ENCODE results near the gene DSG3.
"Not testable (repeated sequence)": the region's sequence is repeated elsewhere in the genome, so short reads cannot be mapped to it uniquely, and the experiment has no call there.

DSG3 gene

DNA sequence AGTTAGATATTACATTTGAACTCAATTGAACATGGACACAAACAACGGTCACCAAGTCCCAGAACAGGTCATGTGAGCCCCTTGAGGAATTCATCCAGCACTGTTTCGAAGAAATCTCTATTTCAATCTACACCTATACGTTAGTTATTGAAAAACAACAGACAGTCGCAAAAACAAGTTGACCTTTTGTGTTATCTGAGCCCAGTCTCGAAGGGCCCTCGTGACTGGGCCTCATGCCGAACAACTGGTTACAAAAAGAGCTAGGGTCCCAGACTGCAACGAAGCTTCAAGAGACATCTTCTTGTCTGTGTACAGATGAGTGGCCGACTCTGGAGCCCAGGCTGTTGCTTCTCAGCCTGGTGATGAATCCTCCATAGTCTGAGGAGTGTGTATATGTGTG, 45.1 kb downstream of the DSG3 start:
- Histone ChIP-seq H3K4me1 (ENCODE audit: control insufficient read depth in 1 of 2, insufficient read depth in 2 of 2, low read length in 2 of 2) (peaks cover 4 to 5% of the 10 kb centered on the region in 2 experiments), H2AK5ac (ENCODE audit: low read length) (no peak overlapping the region), H3K4me2 (ENCODE audit: low read length) (no peak overlapping the region), H3K4ac (ENCODE audit: low read depth, low read length) (no peak overlapping the region), H2AFZ (ENCODE audit: insufficient read depth, low read length, poor library complexity) (no peak overlapping the region), H3K18ac (ENCODE audit: low read length) (no peak overlapping the region), H3K9ac (ENCODE audit: low read length) (no peak overlapping the region), H3K79me2 (ENCODE audit: control insufficient read depth, insufficient read depth, low read length, poor library complexity) (no peaks in the 10 kb centered on the region), H3K4me3 (ENCODE audit: low read depth, low read length) (no peak overlapping the region), H3K9me3 (ENCODE audit: insufficient read depth, low read depth, low read length) (no peaks in the 10 kb centered on the region), H2BK5ac (ENCODE audit: low read depth, low read length, poor library complexity) (no peak overlapping the region), H4K8ac (ENCODE audit: low read depth, low read length) (no peak overlapping the region), H3K27ac (ENCODE audit: low read depth, low read length) (no peak overlapping the region), H3K14ac (ENCODE audit: low read length) (no peak overlapping the region), H2BK12ac (ENCODE audit: low read length) (no peak overlapping the region), H4K12ac (ENCODE audit: low read depth, low read length) (no peak overlapping the region), H2BK120ac (ENCODE audit: insufficient read depth, low read length, poor library complexity) (no peak overlapping the region), H3K23ac (ENCODE audit: low read length) (no peak overlapping the region), H4K91ac (ENCODE audit: low read depth, low read length) (no peak overlapping the region), H3K27me3 (ENCODE audit: insufficient read depth, low read length) (no peaks in the 10 kb centered on the region), H3K36me3 (ENCODE audit: control insufficient read depth in 1 of 2, insufficient read depth in 2 of 2, low read length in 2 of 2) (no peaks in the 10 kb centered on the region), H3K79me1 (ENCODE audit: low read length) (peaks cover 8% of the 10 kb centered on the region)
- no CpG with 5 or more reads among the region's 9 CpGs for WGBS (ENCODE audit: extremely low coverage, insufficient coverage, insufficient read length)
- no peak for DNase-seq

DNA sequence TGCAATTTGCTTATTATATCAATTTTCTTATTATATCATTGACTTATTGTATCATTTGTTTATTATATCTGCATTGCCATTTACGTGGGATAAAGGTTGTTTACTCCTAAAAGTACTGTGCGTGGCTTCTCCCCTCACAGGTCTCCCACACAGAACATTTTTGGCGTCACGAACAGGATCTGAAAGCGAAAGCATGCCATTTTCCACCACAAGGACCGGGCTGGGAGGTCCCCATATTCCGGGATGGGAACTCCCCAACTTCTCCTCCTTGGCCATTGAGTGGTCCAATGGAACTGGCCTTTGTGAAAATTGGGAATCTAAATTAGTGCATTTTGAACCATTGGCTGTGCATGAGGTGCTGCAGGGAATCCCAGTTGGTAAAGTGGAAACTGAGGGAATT, 45.6 kb downstream of the DSG3 start:
- H4K8ac ChIP-seq (ENCODE audit: low read depth, low read length): no peak overlapping the region
- no CpG with 5 or more reads among the region's 7 CpGs for WGBS (ENCODE audit: extremely low coverage, insufficient coverage, insufficient read length)

DNA sequence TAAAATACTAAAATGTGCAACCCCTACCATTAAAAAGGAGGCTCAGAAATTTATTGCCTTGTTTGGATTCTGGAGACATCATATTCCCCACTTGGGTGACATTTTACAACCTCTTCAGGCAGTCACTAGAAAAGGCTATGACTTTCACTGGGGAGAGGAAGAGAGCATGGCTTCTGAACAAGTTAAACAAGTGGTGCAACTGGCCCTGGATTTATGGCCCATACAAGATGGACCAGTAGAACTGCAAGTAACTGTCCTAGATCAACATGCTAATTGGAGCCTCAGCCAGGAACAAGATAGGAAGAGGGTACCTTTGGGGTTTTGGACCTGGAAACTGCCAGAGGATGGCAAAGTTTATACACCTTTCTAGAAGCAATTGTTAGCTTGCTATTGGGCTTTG, 46.4 kb downstream of the DSG3 start:
- no peak overlapping the region for H2AK5ac ChIP-seq (ENCODE audit: low read length)
- H3K27ac ChIP-seq (ENCODE audit: low read depth, low read length): no peak overlapping the region
- H4K8ac ChIP-seq (ENCODE audit: low read depth, low read length): no peak overlapping the region
- peaks cover 2% of the 10 kb centered on the region for H3K9me3 ChIP-seq (ENCODE audit: insufficient read depth, low read depth, low read length)
- H2AFZ ChIP-seq (ENCODE audit: insufficient read depth, low read length, poor library complexity): no peak overlapping the region
- H3K36me3 ChIP-seq (ENCODE audit: control insufficient read depth in 1 of 2, insufficient read depth in 2 of 2, low read length in 2 of 2): no peaks in the 10 kb centered on the region
- H4K12ac ChIP-seq (ENCODE audit: low read depth, low read length): no peak overlapping the region
- H3K4ac ChIP-seq (ENCODE audit: low read depth, low read length): no peak overlapping the region
- H3K27me3 ChIP-seq (ENCODE audit: insufficient read depth, low read length): no peaks in the 10 kb centered on the region
- no peak overlapping the region for H3K9ac ChIP-seq (ENCODE audit: low read length)
- H2BK120ac ChIP-seq (ENCODE audit: insufficient read depth, low read length, poor library complexity): no peak overlapping the region
- H2BK5ac ChIP-seq (ENCODE audit: low read depth, low read length, poor library complexity): no peak overlapping the region
- no peaks in the 10 kb centered on the region for H3K4me1 ChIP-seq (ENCODE audit: control insufficient read depth in 1 of 2, insufficient read depth in 2 of 2, low read length in 2 of 2)
- H3K4me3 ChIP-seq (ENCODE audit: low read depth, low read length): no peak overlapping the region
- DNase-seq: no peak
- H3K79me2 ChIP-seq (ENCODE audit: control insufficient read depth, insufficient read depth, low read length, poor library complexity): peaks cover 5% of the 10 kb centered on the region
- H3K18ac ChIP-seq (ENCODE audit: low read length): no peak overlapping the region
- H3K23ac ChIP-seq (ENCODE audit: low read length): no peak overlapping the region
- peaks cover 12% of the 10 kb centered on the region for H3K79me1 ChIP-seq (ENCODE audit: low read length)
- H3K4me2 ChIP-seq (ENCODE audit: low read length): no peak overlapping the region
- no peak overlapping the region for H4K91ac ChIP-seq (ENCODE audit: low read depth, low read length)
- H2BK12ac ChIP-seq (ENCODE audit: low read length): no peak overlapping the region
- H3K14ac ChIP-seq (ENCODE audit: low read length): no peak overlapping the region

More for the DNA sequence above, 45.6 kb downstream of the DSG3 start:
- Histone ChIP-seq H2AK5ac (ENCODE audit: low read length) (no peak overlapping the region), H3K18ac (ENCODE audit: low read length) (no peak overlapping the region), H2AFZ (ENCODE audit: insufficient read depth, low read length, poor library complexity) (no peak overlapping the region), H3K79me1 (ENCODE audit: low read length) (peaks cover 7% of the 10 kb centered on the region), H4K12ac (ENCODE audit: low read depth, low read length) (no peak overlapping the region), H3K23ac (ENCODE audit: low read length) (no peak overlapping the region), H3K4ac (ENCODE audit: low read depth, low read length) (no peak overlapping the region), H2BK5ac (ENCODE audit: low read depth, low read length, poor library complexity) (no peak overlapping the region), H3K14ac (ENCODE audit: low read length) (no peak overlapping the region), H3K4me2 (ENCODE audit: low read length) (no peak overlapping the region), H3K36me3 (ENCODE audit: control insufficient read depth in 1 of 2, insufficient read depth in 2 of 2, low read length in 2 of 2) (no peaks in the 10 kb centered on the region), H3K9me3 (ENCODE audit: insufficient read depth, low read depth, low read length) (peaks cover under 1% of the 10 kb centered on the region), H3K27me3 (ENCODE audit: insufficient read depth, low read length) (no peaks in the 10 kb centered on the region), H2BK12ac (ENCODE audit: low read length) (no peak overlapping the region), H3K9ac (ENCODE audit: low read length) (peak overlapping the region; percentile 45), H3K4me1 (ENCODE audit: control insufficient read depth in 1 of 2, insufficient read depth in 2 of 2, low read length in 2 of 2) (no peaks in the 10 kb centered on the region), H4K91ac (ENCODE audit: low read depth, low read length) (no peak overlapping the region), H3K27ac (ENCODE audit: low read depth, low read length) (no peak overlapping the region), H2BK120ac (ENCODE audit: insufficient read depth, low read length, poor library complexity) (no peak overlapping the region), H3K79me2 (ENCODE audit: control insufficient read depth, insufficient read depth, low read length, poor library complexity) (peaks cover 2% of the 10 kb centered on the region), H3K4me3 (ENCODE audit: low read depth, low read length) (no peak overlapping the region)
- DNase-seq: no peak

DNA sequence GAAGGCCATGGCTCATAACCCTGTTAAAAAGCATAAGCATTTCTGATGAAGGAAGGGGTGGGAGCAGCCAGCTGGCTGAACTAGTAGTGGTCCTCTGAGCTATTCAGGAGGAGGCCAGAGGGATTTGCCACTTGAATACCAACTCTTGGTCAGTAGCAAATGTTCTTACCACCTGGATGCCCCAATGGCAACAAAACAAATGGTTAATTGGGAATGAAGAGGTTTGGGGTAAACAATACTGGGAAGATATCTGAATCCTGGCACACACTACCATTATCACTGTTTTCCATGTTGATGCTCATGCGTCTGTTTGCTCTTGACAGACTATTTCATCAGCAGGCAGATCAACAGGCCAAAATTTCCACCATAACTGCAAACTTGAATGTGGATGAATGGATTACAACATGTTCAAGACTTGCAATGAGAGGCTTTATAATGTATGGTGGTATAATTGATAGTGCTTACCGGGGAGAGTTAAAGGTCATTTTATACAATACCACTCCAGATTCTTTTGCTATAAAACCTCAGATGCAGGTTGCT, 47.2 kb downstream of the DSG3 start:
- H3K79me2 ChIP-seq (ENCODE audit: control insufficient read depth, insufficient read depth, low read length, poor library complexity); H4K8ac ChIP-seq (ENCODE audit: low read depth, low read length); H3K27me3 ChIP-seq (ENCODE audit: insufficient read depth, low read length); H3K9ac ChIP-seq (ENCODE audit: low read length); H3K9me3 ChIP-seq (ENCODE audit: insufficient read depth, low read depth, low read length); H2BK120ac ChIP-seq (ENCODE audit: insufficient read depth, low read length, poor library complexity); H3K4ac ChIP-seq (ENCODE audit: low read depth, low read length); H4K12ac ChIP-seq (ENCODE audit: low read depth, low read length); H3K18ac ChIP-seq (ENCODE audit: low read length); H3K27ac ChIP-seq (ENCODE audit: low read depth, low read length); H3K4me1 ChIP-seq (ENCODE audit: control insufficient read depth in 1 of 2, insufficient read depth in 2 of 2, low read length in 2 of 2); H2BK12ac ChIP-seq (ENCODE audit: low read length); H2AFZ ChIP-seq (ENCODE audit: insufficient read depth, low read length, poor library complexity); H3K14ac ChIP-seq (ENCODE audit: low read length); H2AK5ac ChIP-seq (ENCODE audit: low read length); H3K23ac ChIP-seq (ENCODE audit: low read length); H3K4me2 ChIP-seq (ENCODE audit: low read length); DNase-seq; H3K36me3 ChIP-seq (ENCODE audit: control insufficient read depth in 1 of 2, insufficient read depth in 2 of 2, low read length in 2 of 2); H4K91ac ChIP-seq (ENCODE audit: low read depth, low read length); H2BK5ac ChIP-seq (ENCODE audit: low read depth, low read length, poor library complexity); H3K4me3 ChIP-seq (ENCODE audit: low read depth, low read length): not testable (repeated sequence)
- no CpG with 5 or more reads among the region's 2 CpGs for WGBS (ENCODE audit: extremely low coverage, insufficient coverage, insufficient read length)
- peaks cover 12% of the 10 kb centered on the region for H3K79me1 ChIP-seq (ENCODE audit: low read length)
